ENCODE results near the gene CDK11B.

CDK11B gene

GRCh38 chr1:1617925-1618324 is 40.9 kb downstream of the CDK11B start:
- Histone ChIP-seq H3K27ac (ENCODE audit: low read depth, low read length, severe bottlenecking) (no peak overlapping the region), H3K9me3 (ENCODE audit: control insufficient read depth, low read length) (no peaks in the 10 kb centered on the region), H3K4me3 (ENCODE audit: extremely low read depth, insufficient read depth, low read length, poor library complexity, severe bottlenecking) (no peak overlapping the region), H3K36me3 (ENCODE audit: control insufficient read depth, insufficient read depth, low read length) (peaks cover 24% of the 10 kb centered on the region), H3K4me1 (ENCODE audit: control insufficient read depth, insufficient read depth, low read length, poor library complexity, severe bottlenecking) (peaks cover 13% of the 10 kb centered on the region)
- 95 to 97% methylated on average over 5 to 6 of the region's 6 CpGs for WGBS, 2 experiments (ENCODE audit: insufficient coverage in 2 of 2)

GRCh38 chr1:1617516-1617915 is 41.3 kb downstream of the CDK11B start:
- WGBS, 2 experiments (ENCODE audit: insufficient coverage in 2 of 2) = 92 to 100% methylated on average over 9 of the region's 11 CpGs
- H3K36me3 ChIP-seq (ENCODE audit: control insufficient read depth, insufficient read depth, low read length) = peaks cover 24% of the 10 kb centered on the region
- no peak overlapping the region for H3K27ac ChIP-seq (ENCODE audit: low read depth, low read length, severe bottlenecking)
- H3K4me3 ChIP-seq (ENCODE audit: extremely low read depth, insufficient read depth, low read length, poor library complexity, severe bottlenecking) = no peak overlapping the region
- H3K9me3 ChIP-seq (ENCODE audit: control insufficient read depth, low read length) = no peaks in the 10 kb centered on the region
- peaks cover 13% of the 10 kb centered on the region for H3K4me1 ChIP-seq (ENCODE audit: control insufficient read depth, insufficient read depth, low read length, poor library complexity, severe bottlenecking)

DNA sequence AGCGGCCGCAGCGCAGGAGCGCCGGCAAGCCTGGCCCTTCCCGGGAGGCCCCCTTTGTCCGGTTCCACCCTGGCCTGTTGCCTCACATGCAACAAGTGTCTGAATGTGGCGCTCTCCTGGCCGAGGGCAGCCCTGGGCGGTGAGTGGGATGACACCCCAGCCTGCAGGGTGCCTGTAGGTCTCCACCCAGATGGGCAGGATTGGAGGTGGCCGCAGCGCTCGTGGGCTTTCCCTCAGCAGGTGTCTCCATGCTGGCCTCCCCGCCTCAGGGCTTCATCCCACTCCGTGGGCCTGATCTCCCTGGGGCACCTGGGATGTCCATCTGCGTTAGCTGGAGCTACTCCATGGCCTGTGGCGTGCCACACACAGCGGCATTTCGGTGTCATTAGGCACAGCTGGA is 42.0 kb downstream of the CDK11B start:
- H3K36me3 ChIP-seq (ENCODE audit: control insufficient read depth, insufficient read depth, low read length) = peaks cover 24% of the 10 kb centered on the region
- H3K9me3 ChIP-seq (ENCODE audit: control insufficient read depth, low read length) = no peaks in the 10 kb centered on the region
- peaks cover 13% of the 10 kb centered on the region for H3K4me1 ChIP-seq (ENCODE audit: control insufficient read depth, insufficient read depth, low read length, poor library complexity, severe bottlenecking)
- H3K27ac ChIP-seq (ENCODE audit: low read depth, low read length, severe bottlenecking) = no peak overlapping the region
- WGBS, 2 experiments (ENCODE audit: insufficient coverage in 2 of 2) = 84 to 87% methylated on average over 16 to 18 of the region's 19 CpGs
- H3K4me3 ChIP-seq (ENCODE audit: extremely low read depth, insufficient read depth, low read length, poor library complexity, severe bottlenecking) = peak overlapping the region; percentile 79

- Histone ChIP-seq H3K9me3 (ENCODE audit: control insufficient read depth, low read length) (no peaks in the 10 kb centered on the region), H3K4me3 (ENCODE audit: extremely low read depth, insufficient read depth, low read length, poor library complexity, severe bottlenecking) (peak overlapping the region; percentile 79), H3K36me3 (ENCODE audit: control insufficient read depth, insufficient read depth, low read length) (peaks cover 24% of the 10 kb centered on the region), H3K4me1 (ENCODE audit: control insufficient read depth, insufficient read depth, low read length, poor library complexity, severe bottlenecking) (peaks cover 13% of the 10 kb centered on the region), H3K27ac (ENCODE audit: low read depth, low read length, severe bottlenecking) (peak overlapping the region; percentile 100)
- 9 to 11% methylated on average over 73 to 74 of the region's 80 CpGs for WGBS, 2 experiments (ENCODE audit: insufficient coverage in 2 of 2)
These were observed 42.6 kb downstream of the CDK11B start for GRCh38 chr1:1616045-1616790.

DNA sequence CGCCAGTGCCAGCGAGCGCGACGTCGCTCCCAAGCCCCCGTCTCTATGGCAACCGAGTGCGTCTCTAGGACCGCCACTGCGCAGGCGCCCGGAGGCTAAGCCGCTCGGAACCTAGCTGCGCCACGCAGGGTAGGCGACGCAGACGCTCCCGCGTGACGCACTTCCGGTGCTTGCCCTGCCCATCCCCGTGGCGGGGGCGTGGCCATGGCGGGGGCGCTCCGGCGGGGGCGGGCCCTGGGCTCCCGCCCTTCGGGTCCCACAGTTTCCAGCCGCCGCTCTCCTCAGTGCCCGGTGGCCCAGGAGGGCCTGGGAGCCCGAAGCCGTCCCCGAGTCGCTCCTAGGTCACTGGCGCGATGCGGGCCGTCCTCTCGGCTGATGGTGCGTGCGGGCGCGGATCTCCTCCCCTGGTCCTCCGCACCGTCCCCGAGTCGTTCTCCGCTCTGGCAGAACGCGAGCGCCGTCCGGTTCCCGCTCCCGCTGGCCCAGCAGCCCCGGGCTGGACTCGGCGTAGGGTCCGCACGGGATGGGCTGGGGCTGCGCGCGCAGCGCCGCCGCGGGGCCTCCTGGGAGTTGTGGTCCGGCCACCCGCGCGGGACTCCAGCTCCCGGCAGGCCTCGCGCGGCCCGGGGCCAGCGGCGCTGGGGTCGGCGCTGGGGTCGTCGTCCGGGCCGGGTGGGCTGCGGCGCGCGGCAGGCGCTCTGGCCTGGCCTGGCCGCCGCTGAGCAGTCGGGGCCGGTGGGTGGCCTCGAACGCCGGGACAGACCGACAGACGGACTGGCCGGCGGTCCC is 43.4 kb downstream of the CDK11B start, which contains the start of gene MIB2:
Gene MIB2, plus strand, starts transcription at position 245 of the 789 bp plus-strand sequence. CDS start 7,953 bp downstream, outside the sequence.
- 0% methylated on average over 95 to 96 of the region's 107 CpGs for WGBS, 2 experiments (ENCODE audit: insufficient coverage in 2 of 2)
- Histone ChIP-seq H3K4me1 (ENCODE audit: control insufficient read depth, insufficient read depth, low read length, poor library complexity, severe bottlenecking) (peaks cover 15% of the 10 kb centered on the region), H3K4me3 (ENCODE audit: extremely low read depth, insufficient read depth, low read length, poor library complexity, severe bottlenecking) (peak within 1 kb of the TSS; percentile 79), H3K36me3 (ENCODE audit: control insufficient read depth, insufficient read depth, low read length) (peaks cover 24% of the 10 kb centered on the region), H3K27ac (ENCODE audit: low read depth, low read length, severe bottlenecking) (peak within 1 kb of the TSS; percentile 100), H3K9me3 (ENCODE audit: control insufficient read depth, low read length) (no peaks in the 10 kb centered on the region)

DNA sequence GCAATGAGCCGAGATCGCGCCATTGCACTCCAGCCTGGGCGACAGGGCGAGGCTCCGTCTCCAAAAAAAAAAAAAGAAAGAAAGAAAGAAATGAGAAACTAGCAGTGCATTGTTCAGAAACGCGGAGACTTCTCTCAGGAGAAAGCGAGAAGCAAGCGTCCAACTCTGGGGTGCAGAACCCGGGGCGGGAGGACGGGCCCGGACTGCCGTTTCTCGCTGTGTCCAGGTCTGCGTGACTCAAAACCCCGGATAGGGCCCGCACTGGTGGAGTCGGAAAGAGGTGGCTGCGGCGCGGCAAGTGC is 43.9 kb downstream of the CDK11B start:
- peak overlapping the region; percentile 79 for H3K4me3 ChIP-seq (ENCODE audit: extremely low read depth, insufficient read depth, low read length, poor library complexity, severe bottlenecking)
- peaks cover 24% of the 10 kb centered on the region for H3K36me3 ChIP-seq (ENCODE audit: control insufficient read depth, insufficient read depth, low read length)
- H3K9me3 ChIP-seq (ENCODE audit: control insufficient read depth, low read length) = no peaks in the 10 kb centered on the region
- peaks cover 18% of the 10 kb centered on the region for H3K4me1 ChIP-seq (ENCODE audit: control insufficient read depth, insufficient read depth, low read length, poor library complexity, severe bottlenecking)
- 0 to 1% methylated on average over 22 to 23 of the region's 23 CpGs for WGBS, 2 experiments (ENCODE audit: insufficient coverage in 2 of 2)
- peak overlapping the region; percentile 100 for H3K27ac ChIP-seq (ENCODE audit: low read depth, low read length, severe bottlenecking)

DNA sequence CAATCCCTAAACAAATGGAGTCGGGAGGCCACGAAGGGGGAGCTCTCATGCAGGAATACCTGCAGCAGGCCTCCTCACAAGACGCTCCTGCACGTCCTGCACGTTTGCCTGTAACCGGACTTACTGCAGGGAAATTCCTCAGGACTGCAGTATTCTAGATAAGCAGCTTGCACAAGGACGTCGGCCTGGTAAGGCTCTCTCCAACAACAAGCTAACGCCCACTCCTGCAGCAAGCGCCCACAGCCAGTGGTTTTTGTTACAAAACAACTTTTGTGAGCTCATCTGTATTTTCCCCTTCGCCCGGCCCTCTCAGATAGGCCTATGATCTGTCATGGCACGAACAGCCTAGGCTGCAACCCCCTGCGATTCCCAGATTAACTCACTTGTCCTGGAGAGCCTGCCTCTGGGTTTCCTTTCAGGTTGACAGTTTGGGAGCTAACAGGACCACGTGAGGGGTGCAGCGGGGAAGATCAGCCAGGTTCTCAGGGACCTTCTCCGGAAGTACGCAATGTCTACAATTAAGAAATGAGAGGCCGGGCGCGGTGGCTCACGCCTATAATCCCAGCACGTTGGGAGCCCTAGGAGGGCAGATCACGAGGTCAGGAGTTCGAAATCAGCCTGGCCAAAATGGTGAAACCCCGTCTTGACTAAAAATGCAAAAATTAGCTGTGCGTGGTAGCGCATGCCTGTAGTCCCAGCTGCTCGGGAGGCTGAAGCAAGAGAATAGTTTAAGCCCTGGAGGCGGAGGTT is 44.4 kb downstream of the CDK11B start:
- peaks cover 18% of the 10 kb centered on the region for H3K4me1 ChIP-seq (ENCODE audit: control insufficient read depth, insufficient read depth, low read length, poor library complexity, severe bottlenecking)
- H3K4me3 ChIP-seq (ENCODE audit: extremely low read depth, insufficient read depth, low read length, poor library complexity, severe bottlenecking) = peak overlapping the region; percentile 79
- H3K27ac ChIP-seq (ENCODE audit: low read depth, low read length, severe bottlenecking) = peak overlapping the region; percentile 100
- no peaks in the 10 kb centered on the region for H3K9me3 ChIP-seq (ENCODE audit: control insufficient read depth, low read length)
- H3K36me3 ChIP-seq (ENCODE audit: control insufficient read depth, insufficient read depth, low read length) = peaks cover 22% of the 10 kb centered on the region
- WGBS, 2 experiments (ENCODE audit: insufficient coverage in 2 of 2) = 48 to 50% methylated on average over 30 of the region's 30 CpGs

GRCh38 chr1:1613509-1614082 is 45.2 kb downstream of the CDK11B start:
- H3K4me3 ChIP-seq (ENCODE audit: extremely low read depth, insufficient read depth, low read length, poor library complexity, severe bottlenecking) = peak overlapping the region; percentile 79
- no peak overlapping the region for H3K27ac ChIP-seq (ENCODE audit: low read depth, low read length, severe bottlenecking)
- 82 to 88% methylated on average over 11 of the region's 11 CpGs for WGBS, 2 experiments (ENCODE audit: insufficient coverage in 2 of 2)
- H3K36me3 ChIP-seq (ENCODE audit: control insufficient read depth, insufficient read depth, low read length) = peaks cover 18% of the 10 kb centered on the region
- peaks cover 18% of the 10 kb centered on the region for H3K4me1 ChIP-seq (ENCODE audit: control insufficient read depth, insufficient read depth, low read length, poor library complexity, severe bottlenecking)
- H3K9me3 ChIP-seq (ENCODE audit: control insufficient read depth, low read length) = no peaks in the 10 kb centered on the region

DNA sequence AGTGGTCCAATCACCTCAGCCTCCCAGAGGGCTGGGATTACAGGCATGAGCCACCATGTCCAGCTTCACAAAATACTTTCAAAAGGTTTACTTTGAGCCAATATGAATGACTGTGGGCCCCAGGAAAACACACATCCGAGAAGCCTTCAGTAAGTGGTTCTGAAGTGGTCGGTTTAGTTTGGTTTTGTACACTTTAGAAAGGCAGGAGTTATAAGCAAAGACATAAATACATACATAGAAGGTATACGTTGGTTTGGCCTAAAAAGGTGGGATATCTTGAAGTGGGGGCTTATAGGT is 46.8 kb downstream of the CDK11B start:
- Histone ChIP-seq H3K36me3 (ENCODE audit: control insufficient read depth, insufficient read depth, low read length) (peaks cover 4% of the 10 kb centered on the region), H3K27ac (ENCODE audit: low read depth, low read length, severe bottlenecking) (no peak overlapping the region), H3K4me1 (ENCODE audit: control insufficient read depth, insufficient read depth, low read length, poor library complexity, severe bottlenecking) (peaks cover 16% of the 10 kb centered on the region), H3K9me3 (ENCODE audit: control insufficient read depth, low read length) (no peaks in the 10 kb centered on the region), H3K4me3 (ENCODE audit: extremely low read depth, insufficient read depth, low read length, poor library complexity, severe bottlenecking) (no peak overlapping the region)
- no CpG with 5 or more reads among the region's 3 CpGs for WGBS, 2 experiments (ENCODE audit: insufficient coverage in 2 of 2)

- Histone ChIP-seq H3K4me3 (ENCODE audit: extremely low read depth, insufficient read depth, low read length, poor library complexity, severe bottlenecking) (no peak overlapping the region), H3K4me1 (ENCODE audit: control insufficient read depth, insufficient read depth, low read length, poor library complexity, severe bottlenecking) (peaks cover 13% of the 10 kb centered on the region), H3K36me3 (ENCODE audit: control insufficient read depth, insufficient read depth, low read length) (peaks cover 2% of the 10 kb centered on the region), H3K27ac (ENCODE audit: low read depth, low read length, severe bottlenecking) (no peak overlapping the region), H3K9me3 (ENCODE audit: control insufficient read depth, low read length) (no peaks in the 10 kb centered on the region)
- 88 to 89% methylated on average over 8 to 9 of the region's 9 CpGs for WGBS, 2 experiments (ENCODE audit: insufficient coverage in 2 of 2)
These were observed 48.0 kb downstream of the CDK11B start for GRCh38 chr1:1610796-1611195.
